COLO668 (cell line): Measurements from ENCODE around the gene TNIK.

Source experiments
- DNase-seq: peaks from one replicate; lab custom pipeline; 2025; ENCODE audit not compliant: unreplicated experiment; lab: John Stamatoyannopoulos, UW

Gene TNIK

GRCh38 chr3:171200052-171200749 lies 260.0 kb downstream of the TNIK start:
- DNase-seq, result no peak

- no peak for DNase-seq
These were observed 260.8 kb downstream of the TNIK start for GRCh38 chr3:171199473-171199829.

- no peak for DNase-seq
These were observed 261.3 kb downstream of the TNIK start for GRCh38 chr3:171198781-171199472.

GRCh38 chr3:171195686-171196085 lies 264.5 kb downstream of the TNIK start:
- DNase-seq, result no peak

GRCh38 chr3:171194965-171195364 lies 265.2 kb downstream of the TNIK start:
- DNase-seq, result no peak

- DNase-seq, result no peak
These were observed 266.5 kb downstream of the TNIK start for GRCh38 chr3:171193693-171194092.

- no peak for DNase-seq
These were observed 267.9 kb downstream of the TNIK start for GRCh38 chr3:171192176-171192854.

GRCh38 chr3:171190668-171191067 lies 269.5 kb downstream of the TNIK start:
- no peak for DNase-seq

GRCh38 chr3:171189394-171190080 lies 270.7 kb downstream of the TNIK start:
- no peak for DNase-seq

- DNase-seq, result no peak
These were observed 272.4 kb downstream of the TNIK start for GRCh38 chr3:171187706-171188290.

- no peak for DNase-seq
These were observed 273.2 kb downstream of the TNIK start for GRCh38 chr3:171186817-171187500.

GRCh38 chr3:171186383-171186782 lies 273.8 kb downstream of the TNIK start:
- DNase-seq, result no peak

- no peak for DNase-seq
These were observed 274.2 kb downstream of the TNIK start for GRCh38 chr3:171185959-171186358.

GRCh38 chr3:171184372-171184771 lies 275.8 kb downstream of the TNIK start:
- no peak for DNase-seq

- DNase-seq, result no peak
These were observed 277.2 kb downstream of the TNIK start for GRCh38 chr3:171183042-171183441.

- DNase-seq, result no peak
These were observed 278.1 kb downstream of the TNIK start for GRCh38 chr3:171181907-171182690.

GRCh38 chr3:171178714-171179113 lies 281.5 kb downstream of the TNIK start:
- no peak for DNase-seq

- DNase-seq, result no peak
These were observed 282.7 kb downstream of the TNIK start for GRCh38 chr3:171177553-171177952.

- no peak for DNase-seq
These were observed 283.1 kb downstream of the TNIK start for GRCh38 chr3:171177056-171177455.
